H7 (cell line): ENCODE measurements around the gene CYP2A6. TPM values are rescaled to one million over a fixed set of nuclear protein-coding genes. Genes with fewer than 3 reads are reported as not detected.

Experiments used
- total RNA-seq: library from RNA; depleted of rRNA; stranded (reverse); fragments of >200 nt; shearing (Covaris generic); gene quantifications from 2 replicates; pipeline ENCODE4 v1.2.3, GENCODE V29; 2014; rRNA removed

CYP2A6 gene
- total RNA-seq, 1 experiment from 2014 or later = not detected

Other genes with a start within 250 kb of the CYP2A6 start
- gene LTBP4, start 249.1 kb downstream of the CYP2A6 start, total RNA-seq = 54.6 and 83.1 TPM in 2 replicates
- gene NUMBL, start 159.8 kb downstream of the CYP2A6 start, total RNA-seq = 18.3 and 23.1 TPM in 2 replicates
- 73.8 and 82.7 TPM in 2 replicates for gene COQ8B, start 133.6 kb downstream of the CYP2A6 start, total RNA-seq
- gene ITPKC, start 133.3 kb downstream of the CYP2A6 start, total RNA-seq = 10.5 and 14.0 TPM in 2 replicates
- 3.1 and 4.7 TPM in 2 replicates for gene ACTMAP, start 100.0 kb downstream of the CYP2A6 start, total RNA-seq
- gene SNRPA, start 99.2 kb downstream of the CYP2A6 start, total RNA-seq = 440 and 502 TPM in 2 replicates
- gene MIA, start 74.9 kb downstream of the CYP2A6 start, total RNA-seq = not detected in 2 replicates
- 23.8 and 26.4 TPM in 2 replicates for gene RAB4B, start 72.2 kb downstream of the CYP2A6 start, total RNA-seq
- gene EGLN2, start 51.3 kb downstream of the CYP2A6 start, total RNA-seq = 110 and 148 TPM in 2 replicates
- not detected in 2 replicates for gene CYP2A7, start 31.8 kb upstream of the CYP2A6 start, total RNA-seq
- 16.0 and 22.4 TPM in 2 replicates for gene CYP2B6, start 140.8 kb upstream of the CYP2A6 start, total RNA-seq
- 0.26 and 0.90 TPM in 2 replicates for gene CYP2A13, start 238.0 kb upstream of the CYP2A6 start, total RNA-seq